KMS-11 (cell line): ENCODE measurements around the gene ATP1A1.

Source experiments
- H2AFZ ChIP-seq: fragments of 200-600 bp; sonication (generic); 2 replicates; pipeline ENCODE4 v1.6.1; 2016; ENCODE audit warnings: antibody characterized with exemption, mixed run types, low read depth
- H3K27ac ChIP-seq: fragments of 200-600 bp; sonication (generic); 2 replicates; pipeline ENCODE4 v1.6.1; 2016; ENCODE audit warnings: mild to moderate bottlenecking, mixed run types
- H3K27me3 ChIP-seq: fragments of 200-600 bp; sonication (generic); 2 replicates; pipeline ENCODE4 v1.6.1; 2017; ENCODE audit warnings: mild to moderate bottlenecking, low read depth, mixed run types, moderate library complexity; ENCODE audit not compliant: insufficient read depth
- H3K36me3 ChIP-seq: fragments of 200-600 bp; sonication (generic); 2 replicates; pipeline ENCODE4 v1.6.1; 2017; ENCODE audit warnings: mild to moderate bottlenecking, mixed run types; ENCODE audit not compliant: insufficient read depth
- H3K4me1 ChIP-seq: fragments of 200-600 bp; sonication (generic); 2 replicates; pipeline ENCODE4 v1.6.1; 2016; ENCODE audit warnings: mild to moderate bottlenecking, low read depth, mixed run types; ENCODE audit not compliant: poor library complexity, severe bottlenecking
- H3K4me2 ChIP-seq: fragments of 200-600 bp; sonication (generic); 2 replicates; pipeline ENCODE4 v1.7.0; 2016; ENCODE audit warnings: mild to moderate bottlenecking, mixed run types
- H3K4me3 ChIP-seq: fragments of 200-600 bp; sonication (generic); IDR thresholded peaks from 2 replicates; pipeline ENCODE4 v1.6.1; 2017; ENCODE audit warnings: low read depth, low read length, mixed read lengths; ENCODE audit not compliant: insufficient read depth
- H3K79me2 ChIP-seq: fragments of 200-600 bp; sonication (generic); 2 replicates; pipeline ENCODE4 v1.6.1; 2016; ENCODE audit warnings: low read depth, mixed run types; ENCODE audit not compliant: insufficient read depth
- H3K9ac ChIP-seq: fragments of 200-600 bp; sonication (generic); 2 replicates; pipeline ENCODE4 v1.6.1; 2016; ENCODE audit warnings: mild to moderate bottlenecking, mixed run types
- H4K20me1 ChIP-seq: fragments of 200-600 bp; sonication (generic); 2 replicates; pipeline ENCODE4 v1.6.1; 2016; ENCODE audit warnings: mild to moderate bottlenecking, mixed run types; ENCODE audit not compliant: insufficient read depth
- CTCF ChIP-seq: fragments of 200-600 bp; sonication (generic); conservative IDR thresholded peaks from 2 replicates; pipeline ENCODE4 v1.6.1; 2017; ENCODE audit warnings: low read depth, mild to moderate bottlenecking, antibody characterized with exemption, low read length, moderate library complexity, mixed read lengths

ATP1A1 gene

DNA sequence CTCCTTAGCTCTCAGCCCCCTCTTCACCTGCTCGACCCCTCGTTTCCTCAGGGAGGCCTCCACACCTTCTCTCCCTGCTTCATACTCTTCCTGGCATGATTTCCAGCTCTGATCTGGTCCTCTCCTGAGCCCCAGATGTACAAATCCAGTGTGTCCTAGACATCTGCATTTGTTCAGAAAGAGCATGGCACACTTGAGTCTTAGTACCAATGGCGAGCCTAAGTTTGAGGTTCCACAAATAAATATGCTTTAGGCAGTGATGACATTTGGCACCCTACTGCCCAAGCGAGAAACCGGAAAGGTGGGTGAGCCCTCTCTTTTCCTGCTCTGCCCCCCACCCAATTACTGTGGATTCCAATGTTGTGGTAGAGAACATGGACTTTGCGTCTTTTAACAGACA, 34.0 kb downstream of the ATP1A1 start:
- Histone ChIP-seq H3K4me1 (no peaks in the 10 kb centered on the region), H3K4me2 (no peak overlapping the region), H3K9ac (no peak overlapping the region), H4K20me1 (no peaks in the 10 kb centered on the region), H3K4me3 (no peak overlapping the region), H3K36me3 (peaks cover 13% of the 10 kb centered on the region; the same call in 1 of the 2 replicates), H3K79me2 (no peaks in the 10 kb centered on the region), H3K27ac (no peak overlapping the region), H3K27me3 (no peaks in the 10 kb centered on the region), H2AFZ (no peak overlapping the region)
- no peak for TF ChIP-seq CTCF

DNA sequence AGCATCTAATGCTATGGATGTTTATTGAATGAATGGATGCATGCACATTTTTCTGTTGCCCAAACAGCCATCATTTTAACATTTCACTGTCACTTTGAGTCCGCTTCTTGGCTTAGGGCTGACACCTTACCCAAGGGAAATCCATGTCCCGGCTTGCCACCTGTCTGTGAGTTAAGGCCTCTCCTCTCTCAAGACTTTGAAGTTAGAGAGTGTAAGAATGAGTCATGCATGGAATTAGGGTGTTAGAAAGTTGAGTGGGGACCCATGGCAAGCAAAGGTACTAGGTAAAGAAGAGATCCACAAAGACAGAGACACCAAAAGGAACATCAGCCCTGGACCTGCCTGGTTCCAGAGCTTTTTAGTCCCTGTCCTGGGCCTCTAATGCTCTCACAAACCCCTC, 35.1 kb downstream of the ATP1A1 start:
- H3K27ac ChIP-seq = no peak overlapping the region
- H4K20me1 ChIP-seq = no peaks in the 10 kb centered on the region
- H3K79me2 ChIP-seq = no peaks in the 10 kb centered on the region
- peaks cover 3% of the 10 kb centered on the region for H3K4me1 ChIP-seq
- H3K36me3 ChIP-seq = peaks cover 13% of the 10 kb centered on the region; the same call in 1 of the 2 replicates
- H3K4me3 ChIP-seq = no peak overlapping the region
- no peak for TF ChIP-seq CTCF
- H3K4me2 ChIP-seq = no peak overlapping the region
- no peak overlapping the region for H3K9ac ChIP-seq
- H2AFZ ChIP-seq = no peak overlapping the region
- no peaks in the 10 kb centered on the region for H3K27me3 ChIP-seq

DNA sequence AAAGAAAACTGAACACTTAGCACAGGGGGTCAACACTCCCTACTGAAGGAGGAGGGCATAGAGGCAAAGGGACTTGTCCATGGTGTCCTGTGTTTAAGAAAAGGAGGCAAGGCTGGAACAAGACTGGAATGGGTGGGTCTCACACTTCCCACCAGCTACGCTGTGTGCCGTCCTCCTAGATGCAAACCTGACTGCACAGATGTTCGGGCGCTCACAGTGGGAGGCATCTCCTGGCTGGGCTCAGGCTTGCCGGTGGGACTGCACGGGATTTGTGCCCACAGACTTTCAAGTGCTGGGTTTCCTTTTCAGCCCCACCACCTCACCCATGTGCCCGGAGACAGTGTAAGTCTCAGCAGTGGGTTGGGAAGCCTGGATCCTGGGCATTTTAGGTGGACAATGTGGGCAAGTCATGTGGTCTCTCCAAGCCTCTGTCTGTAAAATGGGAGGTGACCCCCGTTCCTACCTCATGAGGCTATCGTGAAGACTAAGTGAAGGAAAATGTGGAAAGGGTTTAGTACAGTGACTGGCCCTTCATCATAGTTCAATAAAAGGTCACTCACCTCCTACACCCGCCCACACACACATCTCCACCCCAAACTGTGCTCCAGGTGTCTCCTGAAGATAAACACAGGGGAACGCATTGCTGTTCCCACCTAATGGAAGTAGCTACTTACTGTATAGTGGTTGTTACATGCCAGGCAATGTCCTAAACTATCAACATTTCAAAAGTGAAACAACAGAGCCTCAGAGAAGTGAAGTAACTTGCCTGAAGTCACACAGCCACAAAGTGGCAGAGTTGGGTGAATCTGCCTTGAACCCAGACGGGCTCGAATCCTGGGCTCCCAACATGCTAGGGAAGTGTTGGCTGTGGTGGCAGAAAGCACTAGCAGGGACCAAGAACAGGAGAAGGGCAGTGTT, 36.0 kb downstream of the ATP1A1 start:
- Histone ChIP-seq H3K4me1 (peaks cover 8% of the 10 kb centered on the region), H3K4me3 (no peak overlapping the region), H3K9ac (no peak overlapping the region), H3K79me2 (no peaks in the 10 kb centered on the region), H3K4me2 (no peak overlapping the region), H3K36me3 (peaks cover 6% of the 10 kb centered on the region; the same call in 1 of the 2 replicates), H3K27me3 (no peaks in the 10 kb centered on the region), H4K20me1 (no peaks in the 10 kb centered on the region), H2AFZ (no peak overlapping the region), H3K27ac (no peak overlapping the region)
- TF ChIP-seq CTCF = no peak

GRCh38 chr1:116409751-116410191, 36.7 kb downstream of the ATP1A1 start:
- Histone ChIP-seq H3K36me3 (peaks cover 2% of the 10 kb centered on the region; the same call in 1 of the 2 replicates), H3K4me2 (no peak overlapping the region), H3K27ac (no peak overlapping the region), H4K20me1 (no peaks in the 10 kb centered on the region), H2AFZ (no peak overlapping the region), H3K4me3 (no peak overlapping the region), H3K9ac (no peak overlapping the region), H3K27me3 (no peaks in the 10 kb centered on the region), H3K4me1 (peaks cover 8% of the 10 kb centered on the region), H3K79me2 (no peaks in the 10 kb centered on the region)
- TF ChIP-seq CTCF = no peak
